CD14-positive monocyte (primary cell): ENCODE measurements around the gene ZFHX3. TPM values are rescaled to one million over a fixed set of nuclear protein-coding genes. Genes with fewer than 3 reads are reported as not detected.

Source experiments
- DNase-seq, 3 donors: peaks; one replicate each; pipeline ENCODE4 v3.0.0-alpha.2; 2011 to 2022
- H2AFZ ChIP-seq: 2 replicates; pipeline ENCODE4 v1.6.0; 2012; ENCODE audit warnings: mild to moderate bottlenecking, low read depth, low read length, inconsistent platforms; ENCODE audit not compliant: insufficient read depth, poor library complexity, severe bottlenecking
- H3K27ac ChIP-seq, 2 donors: 1 replicate in 1 of 2; 2 replicates in 1 of 2; pipeline ENCODE4 v1.5.1; 2012 to 2013; ENCODE audit warnings: low read length in 2 of 2, control low read depth in 1 of 2, inconsistent platforms in 1 of 2, low read depth in 1 of 2, mild to moderate bottlenecking in 1 of 2
- H3K27me3 ChIP-seq, 2 donors: one replicate each; pipeline versions ENCODE4 v1.6.0 to v1.6.1; 2011 to 2013; ENCODE audit warnings: low read length in 2 of 2; ENCODE audit not compliant: control insufficient read depth in 2 of 2, insufficient read depth in 2 of 2
- H3K36me3 ChIP-seq, 2 donors: replicated peaks in 1 of 2; 1 replicate in 1 of 2; 2 replicates in 1 of 2; pipeline versions ENCODE4 v1.5.1 to v1.6.1; 2012 to 2013; ENCODE audit warnings: low read length in 2 of 2, control low read depth in 1 of 2, inconsistent platforms in 1 of 2, mild to moderate bottlenecking in 1 of 2; ENCODE audit not compliant: insufficient read depth in 2 of 2, control insufficient read depth in 1 of 2
- H3K4me1 ChIP-seq, 2 donors: 1 replicate in 1 of 2; 2 replicates in 1 of 2; pipeline versions ENCODE4 v1.5.1 to v1.6.1; 2012 to 2013; ENCODE audit warnings: low read length in 2 of 2, control low read depth in 1 of 2, inconsistent platforms in 1 of 2, mild to moderate bottlenecking in 1 of 2, moderate library complexity in 1 of 2; ENCODE audit not compliant: insufficient read depth in 2 of 2, control insufficient read depth in 1 of 2
- H3K4me2 ChIP-seq: replicated peaks from 2 replicates; pipeline ENCODE3; 2012; ENCODE audit warnings: low read length, moderate library complexity, mild to moderate bottlenecking; ENCODE audit not compliant: poor library complexity, severe bottlenecking; ENCODE audit errors: extremely low read depth
- H3K4me3 ChIP-seq, 3 experiments: fragments of 200-600 bp in 1 of 3; sonication (generic) in 1 of 3; replicated peaks in 1 of 3; 1 replicate in 2 of 3; 2 replicates in 1 of 3; pipeline ENCODE4 v1.5.1; 2011 to 2013; ENCODE audit warnings: low read length in 3 of 3, mild to moderate bottlenecking in 3 of 3, control low read depth in 2 of 3, low read depth in 2 of 3, inconsistent platforms in 1 of 3, moderate library complexity in 1 of 3
- H3K79me2 ChIP-seq: 2 replicates; pipeline ENCODE4 v1.6.0; 2012; ENCODE audit warnings: mild to moderate bottlenecking, control low read depth, inconsistent platforms, low read length, moderate library complexity; ENCODE audit not compliant: insufficient read depth
- H3K9ac ChIP-seq: 2 replicates; pipeline ENCODE4 v1.6.0; 2017; ENCODE audit warnings: low read length, mild to moderate bottlenecking; ENCODE audit not compliant: insufficient read depth, poor library complexity, severe bottlenecking
- H3K9me3 ChIP-seq, 2 donors: replicated peaks in 1 of 2; 1 replicate in 1 of 2; 2 replicates in 1 of 2; pipeline versions ENCODE4 v1.5.1 to v1.6.1; 2012 to 2013; ENCODE audit warnings: low read length in 2 of 2, control low read depth in 1 of 2; ENCODE audit not compliant: control insufficient read depth in 1 of 2, insufficient read depth in 1 of 2
- H4K20me1 ChIP-seq: 2 replicates; pipeline ENCODE4 v1.6.0; 2012; ENCODE audit warnings: mild to moderate bottlenecking, low read length, control low read depth, moderate library complexity; ENCODE audit not compliant: insufficient read depth
- H3K27ac Mint-ChIP-seq, 7 donors: one replicate each; pipeline ENCODE4 v1.8.0; 2020; ENCODE audit warnings: mild to moderate bottlenecking in 7 of 7, mixed read lengths in 7 of 7, moderate library complexity in 6 of 7, inconsistent platforms in 2 of 7
- H3K27me3 Mint-ChIP-seq, 3 donors: one replicate each; pipeline ENCODE4 v1.8.0; 2021 to 2022; ENCODE audit warnings: low read depth in 3 of 3, mild to moderate bottlenecking in 3 of 3, mixed read lengths in 3 of 3, moderate library complexity in 3 of 3, inconsistent platforms in 1 of 3
- H3K36me3 Mint-ChIP-seq, 2 donors: one replicate each; pipeline ENCODE4 v1.8.0; 2020; ENCODE audit warnings: mixed read lengths in 2 of 2, inconsistent platforms in 1 of 2, mild to moderate bottlenecking in 1 of 2
- H3K4me1 Mint-ChIP-seq: one replicate; pipeline ENCODE4 v1.8.0; 2020; ENCODE audit warnings: mild to moderate bottlenecking, mixed read lengths
- H3K4me3 Mint-ChIP-seq, 2 donors: one replicate each; pipeline ENCODE4 v1.8.0; 2020; ENCODE audit warnings: mild to moderate bottlenecking in 2 of 2, mixed read lengths in 2 of 2, moderate library complexity in 1 of 2
- H3K9me3 Mint-ChIP-seq, 7 donors: one replicate each; pipeline ENCODE4 v1.8.0; 2020 to 2022; ENCODE audit warnings: mixed read lengths in 7 of 7, mild to moderate bottlenecking in 6 of 7, moderate library complexity in 6 of 7, inconsistent platforms in 2 of 7
- CTCF ChIP-seq: fragments of 200-600 bp; IDR thresholded peaks from one replicate; pipeline ENCODE4 v1.8.0; 2022; ENCODE audit warnings: antibody characterized with exemption, mild to moderate bottlenecking
- WGBS: methylation state at CpG from one replicate; pipeline ENCODE4 v1.1.5; 2013; ENCODE audit warnings: missing lambda C conversion rate; ENCODE audit not compliant: insufficient coverage; 5-methylcytosine and 5-hydroxymethylcytosine counted together
- intact Hi-C, 2 donors: fragments of 100-400 bp; cut with micrococcal nuclease; formaldehyde crosslinking; loops; one replicate each; pipeline versions ENCODE4 v1.15.0 to v1.15.1; 2023
- polyA plus RNA-seq, 3 donors: library from polyadenylated mRNA; depleted of rRNA in 1 of 3; unstranded in 2 of 3; stranded (reverse) in 1 of 3; fragments of 300-500 nt in 2 of 3; fragments of >200 nt in 1 of 3; fragmentation: Illumina TruSeq in 2 of 3; gene quantifications; 1 replicate in 2 of 3; 2 replicates in 1 of 3; pipeline ENCODE4 v1.2.3, GENCODE V29; 2012 to 2021

Gene ZFHX3
- polyA plus RNA-seq, 3 donors = 0.42 to 4.2 (median 0.43) TPM

- no peak overlapping the region for H3K4me3 ChIP-seq
- H3K9me3 ChIP-seq = no peaks in the 10 kb centered on the region
- Mint-ChIP-seq H3K4me3 (no peak overlapping the region), H3K27ac (peak overlapping the region in 1 of 7 donors; percentile 11), H3K4me1 (peaks cover 4% of the 10 kb centered on the region), H3K27me3 (peaks cover 0 to 6% (median 3%) of the 10 kb centered on the region in 3 donors), H3K36me3 (peaks cover 5 to 8% of the 10 kb centered on the region in 2 donors), H3K9me3 (no peaks in the 10 kb centered on the region)
- H3K4me1 ChIP-seq = peaks cover 3 to 4% of the 10 kb centered on the region in 2 donors
- no peaks in the 10 kb centered on the region for H3K27me3 ChIP-seq
- H3K36me3 ChIP-seq = peaks cover 0 to 4% of the 10 kb centered on the region in 2 donors
- H4K20me1 ChIP-seq = no peaks in the 10 kb centered on the region
- H3K79me2 ChIP-seq = no peaks in the 10 kb centered on the region
- no peak overlapping the region for H2AFZ ChIP-seq
- intact Hi-C loops = no loop called here
- TF ChIP-seq CTCF = no peak
- no peak overlapping the region for H3K9ac ChIP-seq
- WGBS = 92% methylated on average over 2 of the region's 6 CpGs
- no peak overlapping the region for H3K4me2 ChIP-seq
- DNase-seq = no peak
- H3K27ac ChIP-seq = no peak overlapping the region
Measured at GRCh38 chr16:72903176-72903575, 144.8 kb downstream of the ZFHX3 start.

GRCh38 chr16:72902206-72902605 is 145.7 kb downstream of the ZFHX3 start:
- Histone ChIP-seq H3K79me2 (no peaks in the 10 kb centered on the region), H3K4me2 (no peak overlapping the region), H3K9me3 (no peaks in the 10 kb centered on the region), H3K27me3 (no peaks in the 10 kb centered on the region), H3K27ac (no peak overlapping the region), H3K4me1 (no peaks in the 10 kb centered on the region), H2AFZ (no peak overlapping the region), H3K36me3 (peaks cover 0 to 4% of the 10 kb centered on the region in 2 donors), H3K9ac (no peak overlapping the region), H4K20me1 (no peaks in the 10 kb centered on the region), H3K4me3 (no peak overlapping the region)
- Mint-ChIP-seq H3K36me3 (peaks cover 1 to 6% of the 10 kb centered on the region in 2 donors), H3K4me1 (no peaks in the 10 kb centered on the region), H3K27ac (peak overlapping the region in 1 of 7 donors; percentile 23), H3K4me3 (no peak overlapping the region), H3K9me3 (no peaks in the 10 kb centered on the region), H3K27me3 (peaks cover 0 to 6% (median 1%) of the 10 kb centered on the region in 3 donors)
- intact Hi-C loops = no loop called here
- TF ChIP-seq CTCF = no peak
- no peak for DNase-seq
- 100% methylated on average over 2 of the region's 7 CpGs for WGBS
